DOHH2 (cell line): ENCODE measurements around the gene MEIS2.

ENCODE experiments used
- H3F3A ChIP-seq: fragments of 200-600 bp; sonication (generic), shearing (Covaris generic); 2 replicates; pipeline ENCODE4 v1.6.0; 2016; ENCODE audit warnings: antibody characterized with exemption, mild to moderate bottlenecking; ENCODE audit not compliant: control insufficient read depth, insufficient read depth
- H3K27ac ChIP-seq: fragments of 200-600 bp; sonication (generic); 2 replicates; pipeline ENCODE4 v1.5.1; 2014; ENCODE audit warnings: low read depth, mild to moderate bottlenecking, low read length, moderate library complexity
- H3K27me3 ChIP-seq: fragments of 200-600 bp; sonication (generic); 2 replicates; pipeline ENCODE4 v1.6.1; 2014; ENCODE audit warnings: mild to moderate bottlenecking, low read length, mixed read lengths; ENCODE audit not compliant: control insufficient read depth
- H3K36me3 ChIP-seq: fragments of 200-600 bp; sonication (generic); 2 replicates; pipeline ENCODE4 v1.6.1; 2014; ENCODE audit warnings: mild to moderate bottlenecking, low read length, moderate library complexity, mixed read lengths; ENCODE audit not compliant: control insufficient read depth
- H3K4me1 ChIP-seq: fragments of 200-600 bp; sonication (generic); 2 replicates; pipeline ENCODE4 v1.6.1; 2014; ENCODE audit warnings: mild to moderate bottlenecking, low read length, mixed read lengths; ENCODE audit not compliant: control insufficient read depth
- H3K4me2 ChIP-seq: fragments of 200-600 bp; sonication (generic); 2 replicates; pipeline ENCODE4 v1.6.0; 2014; ENCODE audit warnings: mild to moderate bottlenecking, low read length, moderate library complexity
- H3K4me3 ChIP-seq: fragments of 200-600 bp; sonication (generic); 2 replicates; pipeline ENCODE4 v1.5.1; 2014; ENCODE audit warnings: mild to moderate bottlenecking, low read length, mixed read lengths
- H3K79me2 ChIP-seq: fragments of 200-600 bp; sonication (generic); 2 replicates; pipeline ENCODE4 v1.6.1; 2014; ENCODE audit warnings: mild to moderate bottlenecking, low read length, mixed read lengths; ENCODE audit not compliant: control insufficient read depth
- H3K9me2 ChIP-seq: fragments of 200-600 bp; sonication (generic); replicated peaks from 2 replicates; pipeline ENCODE4 v1.6.1; 2014; ENCODE audit warnings: mild to moderate bottlenecking, low read length, mixed read lengths; ENCODE audit not compliant: control insufficient read depth
- H3K9me3 ChIP-seq: fragments of 200-600 bp; sonication (generic); 2 replicates; pipeline ENCODE4 v1.6.1; 2014; ENCODE audit warnings: antibody characterized with exemption, low read length, mixed read lengths; ENCODE audit not compliant: control insufficient read depth, insufficient read depth
- H4K20me1 ChIP-seq: fragments of 200-600 bp; sonication (generic); 2 replicates; pipeline ENCODE4 v1.6.0; 2014; ENCODE audit warnings: low read depth, mild to moderate bottlenecking, antibody characterized with exemption, low read length, moderate library complexity; ENCODE audit not compliant: control insufficient read depth, insufficient read depth
- CTCF ChIP-seq: fragments of 200-600 bp; sonication (generic); IDR thresholded peaks from one replicate; pipeline ENCODE4 v1.5.1; 2014; ENCODE audit warnings: antibody characterized with exemption, mild to moderate bottlenecking, low read depth, low read length; ENCODE audit not compliant: poor library complexity, severe bottlenecking
- EZH2phosphoT487 ChIP-seq: fragments of 200-600 bp; sonication (generic); IDR thresholded peaks from 2 replicates; pipeline ENCODE4 v1.6.1; 2017; ENCODE audit warnings: borderline replicate concordance, mild to moderate bottlenecking, antibody characterized with exemption, low read length, moderate library complexity, mixed read lengths

Gene MEIS2

GRCh38 chr15:37100109-37100965 is at the start of gene MEIS2:
Gene MEIS2, minus strand, starts transcription at chr15:37100549. Its CDS starts 1,083 bp downstream, at chr15:37099466.
- no peaks in the 10 kb centered on the region for H3K27me3 ChIP-seq
- peaks cover 24% of the 10 kb centered on the region for H3F3A ChIP-seq
- H4K20me1 ChIP-seq, result peaks cover 6% of the 10 kb centered on the region; the same call in 1 of the 2 replicates
- peak within 1 kb of the TSS; percentile 97 for H3K27ac ChIP-seq
- peaks cover 24% of the 10 kb centered on the region for H3K4me1 ChIP-seq
- no peaks in the 10 kb centered on the region for H3K9me3 ChIP-seq
- TF ChIP-seq CTCF (no peak), EZH2phosphoT487 (no peak)
- H3K79me2 ChIP-seq, result peaks cover 74% of the 10 kb centered on the region
- H3K36me3 ChIP-seq, result peaks cover 37% of the 10 kb centered on the region
- H3K4me3 ChIP-seq, result peak within 1 kb of the TSS; percentile 81
- peak within 1 kb of the TSS; percentile 97 for H3K4me2 ChIP-seq
- H3K9me2 ChIP-seq, result no peaks in the 10 kb centered on the region

- H3K9me2 ChIP-seq, result no peaks in the 10 kb centered on the region
- H3K36me3 ChIP-seq, result no peaks in the 10 kb centered on the region
- H3K4me2 ChIP-seq, result no peak overlapping the region
- no peaks in the 10 kb centered on the region for H3F3A ChIP-seq
- no peaks in the 10 kb centered on the region for H4K20me1 ChIP-seq
- no peak overlapping the region for H3K27ac ChIP-seq
- no peak for TF ChIP-seq EZH2phosphoT487
- no peak for TF ChIP-seq CTCF
- H3K4me3 ChIP-seq, result no peak overlapping the region
- H3K9me3 ChIP-seq, result no peaks in the 10 kb centered on the region
- no peaks in the 10 kb centered on the region for H3K79me2 ChIP-seq
- H3K27me3 ChIP-seq, result no peaks in the 10 kb centered on the region
- H3K4me1 ChIP-seq, result no peaks in the 10 kb centered on the region
Observed at GRCh38 chr15:37149146-37149545, 48.8 kb upstream of the MEIS2 start.

GRCh38 chr15:37148714-37149113 is 48.4 kb upstream of the MEIS2 start:
- Histone ChIP-seq H3F3A (no peaks in the 10 kb centered on the region), H3K36me3 (no peaks in the 10 kb centered on the region), H3K27me3 (no peaks in the 10 kb centered on the region), H3K27ac (no peak overlapping the region), H4K20me1 (no peaks in the 10 kb centered on the region), H3K4me2 (no peak overlapping the region), H3K9me2 (no peaks in the 10 kb centered on the region), H3K4me3 (no peak overlapping the region), H3K79me2 (no peaks in the 10 kb centered on the region), H3K4me1 (no peaks in the 10 kb centered on the region), H3K9me3 (no peaks in the 10 kb centered on the region)
- TF ChIP-seq EZH2phosphoT487, result no peak
- no peak for TF ChIP-seq CTCF
